Dermis microvascular lymphatic vessel endothelial cell (primary cell): ENCODE measurements around the gene PARS2. TPM values are rescaled to one million over a fixed set of nuclear protein-coding genes. Genes with fewer than 3 reads are reported as not detected.

Experiments used
- DNase-seq, 2 donors: peaks; one replicate each; pipeline versions ENCODE4 v3.0.0 to v3.0.0-alpha.2; 2010; ENCODE audit warnings: low read depth in 2 of 2
- total RNA-seq: library from RNA; depleted of rRNA; stranded (reverse); fragments of >200 nt; gene quantifications from 2 replicates; pipeline ENCODE4 v1.2.1, GENCODE V29; 2014

Gene PARS2
- total RNA-seq, 1 donor from 2014 or later: 3.1 TPM

- DNase-seq: no peak
Measured at GRCh38 chr1:54800041-54800898, 35.9 kb upstream of the PARS2 start.

GRCh38 chr1:54798769-54799641 lies 34.7 kb upstream of the PARS2 start:
- no peak for DNase-seq

- no peak for DNase-seq
Measured at GRCh38 chr1:54798206-54798605, 33.9 kb upstream of the PARS2 start.

- DNase-seq: no peak
Measured at GRCh38 chr1:54796902-54797301, 32.6 kb upstream of the PARS2 start.

GRCh38 chr1:54795841-54796468 lies 31.6 kb upstream of the PARS2 start:
- no peak for DNase-seq

GRCh38 chr1:54795356-54795665 lies 31.0 kb upstream of the PARS2 start:
- DNase-seq: no peak

GRCh38 chr1:54794451-54795355 lies 30.4 kb upstream of the PARS2 start:
- peak in 1 of 2 donors; percentile 15 for DNase-seq

GRCh38 chr1:54792686-54793282 lies 28.5 kb upstream of the PARS2 start:
- no peak for DNase-seq

- peak; percentile 5 to 42 for DNase-seq
Measured at GRCh38 chr1:54791880-54792522, 27.7 kb upstream of the PARS2 start.

GRCh38 chr1:54788459-54788858 lies 24.1 kb upstream of the PARS2 start:
- DNase-seq: no peak

- no peak for DNase-seq
Measured at GRCh38 chr1:54787604-54788003, 23.3 kb upstream of the PARS2 start.

GRCh38 chr1:54786778-54787177 lies 22.5 kb upstream of the PARS2 start:
- no peak for DNase-seq

GRCh38 chr1:54784066-54784465 lies 19.7 kb upstream of the PARS2 start:
- DNase-seq: no peak

- no peak for DNase-seq
Measured at GRCh38 chr1:54782588-54782987, 18.3 kb upstream of the PARS2 start.

GRCh38 chr1:54782156-54782555 lies 17.8 kb upstream of the PARS2 start:
- no peak for DNase-seq

- no peak for DNase-seq
Measured at GRCh38 chr1:54781023-54781723, 16.9 kb upstream of the PARS2 start.

GRCh38 chr1:54777431-54777830 lies 13.1 kb upstream of the PARS2 start:
- no peak for DNase-seq

- no peak for DNase-seq
Measured at GRCh38 chr1:54777011-54777410, 12.7 kb upstream of the PARS2 start.
